Mesenchymal stem cell (in vitro differentiated cells and primary cell): ENCODE measurements around the gene VEZF1.

Experiments used
- DNase-seq: peaks from one replicate; pipeline ENCODE4 v3.0.0-alpha.2; 2013
- H2AFZ ChIP-seq: one replicate; pipeline ENCODE4 v1.6.1; 2013; ENCODE audit warnings: low read depth, mild to moderate bottlenecking, control low read depth, inconsistent platforms, low read length, moderate library complexity
- H2AK5ac ChIP-seq: 2 replicates; pipeline ENCODE4 v1.6.1; 2013; ENCODE audit warnings: low read length, moderate library complexity, mild to moderate bottlenecking, inconsistent platforms; ENCODE audit not compliant: severe bottlenecking
- H2BK120ac ChIP-seq: one replicate; pipeline ENCODE4 v1.6.1; 2013; ENCODE audit warnings: low read depth, mild to moderate bottlenecking, inconsistent platforms, low read length, moderate library complexity
- H2BK12ac ChIP-seq, 2 experiments: one replicate each; pipeline ENCODE4 v1.6.1; 2013; ENCODE audit warnings: inconsistent platforms in 2 of 2, low read length in 2 of 2, mild to moderate bottlenecking in 2 of 2, moderate library complexity in 2 of 2, control low read depth in 1 of 2
- H2BK15ac ChIP-seq: one replicate; pipeline ENCODE4 v1.6.1; 2013; ENCODE audit warnings: mild to moderate bottlenecking, low read depth, inconsistent platforms; ENCODE audit not compliant: poor library complexity, severe bottlenecking
- H2BK5ac ChIP-seq: 2 replicates; pipeline ENCODE4 v1.6.1; 2013; ENCODE audit warnings: low read depth, mild to moderate bottlenecking, low read length, control low read depth, inconsistent platforms; ENCODE audit not compliant: poor library complexity, severe bottlenecking
- H3K14ac ChIP-seq, 2 experiments: one replicate each; pipeline ENCODE4 v1.6.1; 2013; ENCODE audit warnings: inconsistent platforms in 2 of 2, low read length in 2 of 2, control low read depth in 1 of 2, mild to moderate bottlenecking in 1 of 2, moderate library complexity in 1 of 2
- H3K18ac ChIP-seq, 2 experiments: one replicate each; pipeline ENCODE4 v1.6.1; 2013; ENCODE audit warnings: inconsistent platforms in 2 of 2, low read length in 2 of 2, control low read depth in 1 of 2, low read depth in 1 of 2, mild to moderate bottlenecking in 1 of 2
- H3K23ac ChIP-seq, 2 experiments: one replicate each; pipeline ENCODE4 v1.6.1; 2013; ENCODE audit warnings: inconsistent platforms in 2 of 2, low read length in 2 of 2, mild to moderate bottlenecking in 2 of 2, moderate library complexity in 2 of 2, control low read depth in 1 of 2
- H3K27ac ChIP-seq: 2 replicates; pipeline ENCODE4 v1.5.1; 2013; ENCODE audit warnings: mild to moderate bottlenecking, moderate library complexity, low read length, control low read depth, inconsistent platforms; ENCODE audit not compliant: poor library complexity, severe bottlenecking
- H3K27me3 ChIP-seq, 2 experiments: 2 replicates each; pipeline versions ENCODE4 v1.6.1 to v1.7.0; 2013; ENCODE audit warnings: low read length in 2 of 2, mild to moderate bottlenecking in 2 of 2, moderate library complexity in 2 of 2, control low read depth in 1 of 2, inconsistent platforms in 1 of 2; ENCODE audit not compliant: control insufficient read depth in 1 of 2, insufficient read depth in 1 of 2
- H3K36me3 ChIP-seq, 2 experiments: 2 replicates each; pipeline versions ENCODE4 v1.6.1 to v1.7.0; 2013; ENCODE audit warnings: low read length in 2 of 2, control low read depth in 1 of 2, inconsistent platforms in 1 of 2, low read depth in 1 of 2, mild to moderate bottlenecking in 1 of 2; ENCODE audit not compliant: insufficient read depth in 2 of 2, control insufficient read depth in 1 of 2
- H3K4ac ChIP-seq, 2 experiments: one replicate each; pipeline ENCODE4 v1.6.1; 2013; ENCODE audit warnings: inconsistent platforms in 2 of 2, low read length in 2 of 2, mild to moderate bottlenecking in 2 of 2, moderate library complexity in 2 of 2, control low read depth in 1 of 2, low read depth in 1 of 2
- H3K4me1 ChIP-seq: 2 replicates; pipeline ENCODE4 v1.6.1; 2013; ENCODE audit warnings: low read depth, low read length, control low read depth; ENCODE audit not compliant: control insufficient read depth, insufficient read depth
- H3K4me2 ChIP-seq: 2 replicates; pipeline ENCODE4 v1.6.1; 2013; ENCODE audit warnings: low read length, mild to moderate bottlenecking, inconsistent platforms; ENCODE audit not compliant: poor library complexity, severe bottlenecking
- H3K4me3 ChIP-seq, 2 experiments: 2 replicates each; pipeline versions ENCODE4 v1.5.1 to v1.7.0; 2013; ENCODE audit warnings: low read length in 2 of 2, mild to moderate bottlenecking in 2 of 2, control low read depth in 1 of 2, low read depth in 1 of 2; ENCODE audit not compliant: insufficient read depth in 1 of 2
- H3K79me1 ChIP-seq: replicated peaks from 2 replicates; pipeline ENCODE4 v1.6.1; 2013; ENCODE audit warnings: mild to moderate bottlenecking, control low read depth, low read length, inconsistent platforms; ENCODE audit not compliant: poor library complexity, severe bottlenecking
- H3K9ac ChIP-seq: 2 replicates; pipeline ENCODE4 v1.7.0; 2013; ENCODE audit warnings: mild to moderate bottlenecking, low read length, moderate library complexity
- H3K9me3 ChIP-seq: 2 replicates; pipeline ENCODE4 v1.7.0; 2013; ENCODE audit warnings: mild to moderate bottlenecking, low read length; ENCODE audit not compliant: control insufficient read depth
- H4K8ac ChIP-seq: one replicate; pipeline ENCODE4 v1.6.1; 2013; ENCODE audit warnings: inconsistent platforms, mild to moderate bottlenecking, low read length, moderate library complexity
- H4K91ac ChIP-seq: one replicate; pipeline ENCODE4 v1.6.1; 2013; ENCODE audit warnings: mild to moderate bottlenecking, low read length, inconsistent platforms
- WGBS: methylation state at CpG from one replicate; pipeline ENCODE4 v1.1.7; 2013; ENCODE audit warnings: mixed read lengths; 5-methylcytosine and 5-hydroxymethylcytosine counted together

VEZF1 gene

DNA sequence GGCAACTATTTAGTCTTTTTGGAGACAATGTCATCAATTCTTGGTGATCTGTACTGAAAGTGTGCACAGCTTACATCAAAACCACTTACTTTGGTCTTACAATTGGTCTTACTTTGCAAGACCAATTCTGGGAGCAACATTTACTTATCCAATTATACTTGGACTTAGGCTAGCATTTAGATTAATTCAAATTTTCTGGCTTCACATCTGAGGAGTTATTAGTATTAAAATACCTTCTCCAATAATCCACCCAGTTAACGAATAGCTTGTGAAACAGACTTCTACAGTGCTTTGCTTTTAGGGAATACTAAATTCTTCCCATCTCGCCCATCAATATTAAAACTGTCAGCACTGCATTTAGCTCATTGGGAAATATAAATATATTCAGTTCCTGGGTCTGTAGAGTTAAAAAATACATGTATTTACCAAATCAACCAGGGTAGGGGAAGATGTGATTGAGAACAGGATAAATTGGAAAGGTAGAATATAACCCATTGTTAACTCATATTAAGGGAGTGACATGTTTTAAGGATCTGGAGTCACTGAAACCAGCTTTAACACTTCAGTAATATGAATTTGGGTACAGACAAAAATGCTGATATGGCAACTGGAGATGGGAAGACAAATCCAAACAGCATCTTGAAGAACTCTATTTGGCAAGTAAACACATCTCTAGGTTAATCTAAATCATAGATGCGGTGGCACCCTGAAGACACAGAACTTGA is 9.2 kb upstream of the VEZF1 start:
- Histone ChIP-seq H3K9ac (no peak overlapping the region), H3K79me1 (peaks cover 6% of the 10 kb centered on the region), H3K23ac (no peak overlapping the region), H3K4me3 (no peak overlapping the region), H2BK120ac (no peak overlapping the region), H4K8ac (no peak overlapping the region), H3K18ac (no peak overlapping the region), H3K14ac (no peak overlapping the region), H3K4ac (no peak overlapping the region), H3K4me2 (no peak overlapping the region), H4K91ac (no peak overlapping the region), H2BK12ac (no peak overlapping the region), H2BK5ac (no peak overlapping the region), H3K27me3 (no peaks in the 10 kb centered on the region), H2BK15ac (no peak overlapping the region), H3K4me1 (peaks cover 2% of the 10 kb centered on the region), H3K36me3 (peaks cover 4 to 59% of the 10 kb centered on the region in 2 experiments), H2AFZ (no peak overlapping the region), H3K9me3 (no peaks in the 10 kb centered on the region), H3K27ac (no peak overlapping the region), H2AK5ac (no peak overlapping the region)
- DNase-seq: no peak
- WGBS: 100% methylated on average over 1 of the region's 3 CpGs

DNA sequence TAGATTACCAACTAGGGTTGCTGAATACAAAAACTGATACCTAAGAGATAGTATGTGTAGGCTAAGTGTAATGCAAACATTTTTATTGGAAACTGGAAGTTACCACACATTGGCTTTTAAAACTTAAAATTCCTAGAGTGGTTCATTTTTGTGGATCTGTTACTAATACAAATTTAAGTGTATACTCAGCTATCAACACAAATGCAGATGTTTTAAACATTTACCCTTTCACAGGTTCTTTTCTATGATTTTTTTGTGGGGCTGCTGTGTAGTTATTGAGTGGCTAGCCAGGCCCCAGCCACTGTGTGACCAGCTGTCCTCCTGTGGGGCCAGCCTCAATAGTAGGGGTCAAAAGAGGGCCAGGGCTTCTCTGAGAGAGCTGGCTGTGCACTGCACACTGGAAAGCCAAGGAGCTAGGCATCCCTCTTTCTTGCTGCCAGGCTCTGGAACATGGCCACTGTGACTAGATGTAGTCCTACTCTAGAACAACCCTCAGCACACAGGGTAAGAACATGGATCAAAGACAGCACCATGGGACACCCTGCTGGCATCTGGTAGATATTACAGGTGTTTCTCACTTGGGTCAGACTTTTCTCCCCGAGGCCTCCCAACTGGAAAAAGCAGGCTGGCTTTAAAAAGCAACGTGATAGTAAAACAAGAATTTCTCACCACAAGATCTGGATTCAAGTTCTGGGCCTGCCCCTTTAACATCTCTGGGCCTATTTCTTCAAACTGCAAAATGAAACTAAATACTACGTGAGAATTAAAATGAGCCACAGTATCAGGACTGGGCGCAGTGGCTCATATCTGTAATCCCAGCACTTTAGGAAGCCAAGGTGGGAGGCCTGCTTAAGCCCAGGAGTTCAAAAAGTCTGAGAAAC is 7.3 kb upstream of the VEZF1 start:
- Histone ChIP-seq H3K4me1 (peaks cover 2% of the 10 kb centered on the region), H3K18ac (peak overlapping the region in 1 of 2 experiments; percentile 76), H2AK5ac (peak overlapping the region; percentile 89), H3K4ac (no peak overlapping the region), H2BK15ac (no peak overlapping the region), H3K9me3 (no peaks in the 10 kb centered on the region), H3K36me3 (peaks cover 4 to 40% of the 10 kb centered on the region in 2 experiments), H3K23ac (no peak overlapping the region), H2BK120ac (no peak overlapping the region), H3K27me3 (no peaks in the 10 kb centered on the region), H3K4me2 (no peak overlapping the region), H4K91ac (peak overlapping the region; percentile 45), H4K8ac (no peak overlapping the region), H3K79me1 (peaks cover 6% of the 10 kb centered on the region), H3K9ac (peak overlapping the region; percentile 77), H3K4me3 (no peak overlapping the region), H3K14ac (no peak overlapping the region), H3K27ac (peak overlapping the region; percentile 8), H2BK5ac (no peak overlapping the region), H2AFZ (no peak overlapping the region), H2BK12ac (no peak overlapping the region)
- DNase-seq: peak; percentile 88
- 55% methylated on average over 4 of the region's 4 CpGs for WGBS

DNA sequence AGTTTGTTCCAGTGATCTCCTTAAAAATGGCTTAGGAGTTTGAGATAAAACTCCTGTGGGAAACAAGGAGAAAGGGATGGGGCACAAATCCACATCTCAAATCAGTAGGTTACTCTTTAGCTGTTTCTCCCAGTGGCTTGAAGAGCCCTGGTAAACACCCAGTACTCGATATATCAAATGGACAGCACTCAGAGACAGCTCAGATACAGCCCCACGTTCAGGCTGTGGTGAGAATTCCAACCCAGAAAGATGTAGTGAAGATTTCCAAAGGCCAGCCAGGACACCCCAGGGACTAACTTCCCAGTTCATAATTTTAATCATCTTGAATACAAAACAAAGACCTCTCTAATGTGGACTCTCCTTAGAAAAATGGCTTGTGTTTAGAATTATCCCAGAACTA is 6.4 kb upstream of the VEZF1 start:
- no peak overlapping the region for H3K14ac ChIP-seq
- WGBS: 76% methylated on average over 2 of the region's 2 CpGs

More for the DNA sequence above, 6.4 kb upstream of the VEZF1 start:
- no peak overlapping the region for H2BK120ac ChIP-seq
- H3K4me2 ChIP-seq: no peak overlapping the region
- no peak overlapping the region for H4K91ac ChIP-seq
- no peak for DNase-seq
- H3K9me3 ChIP-seq: no peaks in the 10 kb centered on the region
- H3K4ac ChIP-seq: no peak overlapping the region
- H2BK5ac ChIP-seq: no peak overlapping the region
- H3K23ac ChIP-seq: no peak overlapping the region
- peak overlapping the region; percentile 77 for H3K9ac ChIP-seq
- H2AFZ ChIP-seq: no peak overlapping the region
- no peak overlapping the region for H3K4me3 ChIP-seq
- no peaks in the 10 kb centered on the region for H3K27me3 ChIP-seq
- H3K18ac ChIP-seq: no peak overlapping the region
- peaks cover 6% of the 10 kb centered on the region for H3K79me1 ChIP-seq
- peaks cover 4 to 32% of the 10 kb centered on the region in 2 experiments for H3K36me3 ChIP-seq
- H4K8ac ChIP-seq: no peak overlapping the region
- H3K27ac ChIP-seq: no peak overlapping the region
- H2BK15ac ChIP-seq: no peak overlapping the region
- no peak overlapping the region for H2BK12ac ChIP-seq
- H2AK5ac ChIP-seq: no peak overlapping the region
- H3K4me1 ChIP-seq: peaks cover 2% of the 10 kb centered on the region
